ENCODE data around the gene UCP2.
"Not testable (repeated sequence)": the region's sequence is repeated elsewhere in the genome, so short reads cannot be mapped to it uniquely, and the experiment has no call there.

The UCP2 gene

GRCh38 chr11:73940801-73941570 lies 41.7 kb downstream of the UCP2 start:
- DNase-seq = no peak

GRCh38 chr11:73939096-73939495 lies 43.5 kb downstream of the UCP2 start:
- no peak for DNase-seq

- DNase-seq = not testable (repeated sequence)
Measured at GRCh38 chr11:73936047-73936446, 46.6 kb downstream of the UCP2 start.

GRCh38 chr11:73932781-73933180 lies 49.9 kb downstream of the UCP2 start:
- DNase-seq = no peak

GRCh38 chr11:73931951-73932350 lies 50.7 kb downstream of the UCP2 start:
- no peak for DNase-seq

GRCh38 chr11:73931039-73931645 lies 51.5 kb downstream of the UCP2 start:
- no peak for DNase-seq

- no peak for DNase-seq
Measured at GRCh38 chr11:73929388-73929787, 53.3 kb downstream of the UCP2 start.

Measured in activated T-cell treated with anti-CD3 and anti-CD28 coated beads, Interleukin-2, amount 50 U/mL, for 48 hours (primary cell).